ENCODE results near the gene YY1AP1. TPM values are rescaled to one million over a fixed set of nuclear protein-coding genes. Genes with fewer than 3 reads are reported as not detected.

The YY1AP1 gene, protein sequence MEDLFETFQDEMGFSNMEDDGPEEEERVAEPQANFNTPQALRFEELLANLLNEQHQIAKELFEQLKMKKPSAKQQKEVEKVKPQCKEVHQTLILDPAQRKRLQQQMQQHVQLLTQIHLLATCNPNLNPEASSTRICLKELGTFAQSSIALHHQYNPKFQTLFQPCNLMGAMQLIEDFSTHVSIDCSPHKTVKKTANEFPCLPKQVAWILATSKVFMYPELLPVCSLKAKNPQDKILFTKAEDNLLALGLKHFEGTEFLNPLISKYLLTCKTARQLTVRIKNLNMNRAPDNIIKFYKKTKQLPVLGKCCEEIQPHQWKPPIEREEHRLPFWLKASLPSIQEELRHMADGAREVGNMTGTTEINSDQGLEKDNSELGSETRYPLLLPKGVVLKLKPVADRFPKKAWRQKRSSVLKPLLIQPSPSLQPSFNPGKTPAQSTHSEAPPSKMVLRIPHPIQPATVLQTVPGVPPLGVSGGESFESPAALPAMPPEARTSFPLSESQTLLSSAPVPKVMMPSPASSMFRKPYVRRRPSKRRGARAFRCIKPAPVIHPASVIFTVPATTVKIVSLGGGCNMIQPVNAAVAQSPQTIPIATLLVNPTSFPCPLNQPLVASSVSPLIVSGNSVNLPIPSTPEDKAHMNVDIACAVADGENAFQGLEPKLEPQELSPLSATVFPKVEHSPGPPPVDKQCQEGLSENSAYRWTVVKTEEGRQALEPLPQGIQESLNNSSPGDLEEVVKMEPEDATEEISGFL
- total RNA-seq (10 to 100 TPM; 46.3 to 65.1 (median 57.4) TPM), polyA plus RNA-seq (10 to 100 TPM; 44.0 to 70.4 (median 57.8) TPM)
- long read RNA-seq, donor 1, partial matches to known transcripts = 0 of 5 reads
- long read RNA-seq, donor 1, other reads (novel, unspliced or antisense) = 0 of 5 reads
- long read RNA-seq, donor 2, partial matches to known transcripts = 0 of 4 reads
- long read RNA-seq, donor 2, other reads (novel, unspliced or antisense) = 0 of 4 reads
- long read RNA-seq, donor 3, partial matches to known transcripts = 0 of 5 reads
- long read RNA-seq, donor 3, other reads (novel, unspliced or antisense) = 0 of 5 reads
- long read RNA-seq, donor 4, partial matches to known transcripts = 3 of 17 reads
- long read RNA-seq, donor 4, other reads (novel, unspliced or antisense) = 4 of 17 reads
- long read RNA-seq, donor 5, transcript YY1AP1-210 (10 exons, 3,073 nt) = minor isoform, 5 of 108 reads
- long read RNA-seq, donor 5, transcript YY1AP1-205 (11 exons, 2,663 nt) = minor isoform, 26 of 108 reads
- long read RNA-seq, donor 5, transcript YY1AP1-212 (11 exons, 2,654 nt) = major isoform, 34 of 108 reads
- long read RNA-seq, donor 5, partial matches to known transcripts = 12 of 108 reads
- long read RNA-seq, donor 5, other reads (novel, unspliced or antisense) = 27 of 108 reads
- long read RNA-seq, donor 6, partial matches to known transcripts = 4 of 13 reads
- long read RNA-seq, donor 6, other reads (novel, unspliced or antisense) = 2 of 13 reads
- long read RNA-seq, donor 7, partial matches to known transcripts = 154 of 170 reads
- long read RNA-seq, donor 7, other reads (novel, unspliced or antisense) = 13 of 170 reads
- long read RNA-seq, donor 8, partial matches to known transcripts = 39 of 45 reads
- long read RNA-seq, donor 8, other reads (novel, unspliced or antisense) = 0 of 45 reads
- long read RNA-seq, donor 9, partial matches to known transcripts = 0 of 1 reads
- long read RNA-seq, donor 9, other reads (novel, unspliced or antisense) = 0 of 1 reads
- long read RNA-seq, donor 10, partial matches to known transcripts = 10 of 16 reads
- long read RNA-seq, donor 10, other reads (novel, unspliced or antisense) = 0 of 16 reads

DNA sequence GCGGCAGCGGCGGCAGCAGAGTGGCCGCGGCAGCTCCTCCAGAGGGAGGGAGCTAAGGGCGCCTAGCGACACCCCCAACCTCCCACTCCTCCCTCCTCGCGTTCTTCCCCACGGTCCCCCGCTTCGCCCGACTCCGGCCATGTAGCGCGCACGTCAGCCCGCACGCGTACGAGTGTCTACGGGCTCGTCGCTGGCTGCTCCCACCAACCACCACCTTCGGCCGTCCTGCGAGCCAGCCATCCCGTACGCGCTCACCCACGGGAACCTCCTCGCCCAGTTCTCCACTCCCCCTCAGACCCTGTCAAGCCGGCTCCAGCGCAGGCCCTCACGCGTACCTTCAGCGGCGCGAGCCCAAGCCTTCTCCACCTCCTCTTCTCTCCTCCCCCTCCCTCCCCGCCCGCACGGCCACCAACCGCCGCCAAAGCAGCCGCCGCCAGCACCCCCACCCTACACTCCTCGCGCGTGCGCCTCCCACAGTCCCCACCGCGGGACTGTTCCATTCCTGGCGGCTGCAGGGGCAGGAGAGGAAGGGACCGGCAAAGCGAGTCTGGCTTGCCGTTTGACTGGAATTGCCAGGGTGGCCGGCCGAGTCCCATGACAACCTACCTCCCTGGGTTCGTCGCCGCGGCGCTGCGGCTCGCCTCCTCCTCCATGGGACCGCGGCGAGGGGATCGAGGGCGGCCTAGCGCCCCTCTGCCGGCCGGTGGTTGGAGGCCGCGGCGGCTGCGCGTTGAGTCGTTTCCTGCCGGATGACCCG, at the start of gene YY1AP1:
Gene YY1AP1, minus strand, starts transcription at position 451 of the 757 bp plus-strand sequence. CDS start 8,338 bp downstream, outside the sequence.
- Histone ChIP-seq H3K9me3 (replicated peaks in 1 of 3) (no peaks in the 10 kb centered on the region), H3K27ac (peak within 1 kb of the TSS; percentile 91 to 99 (median 96)), H3K4me3 (peak within 1 kb of the TSS; percentile 85 to 96 (median 89)), H3K36me3 (replicated peaks in 1 of 2) (no peaks in the 10 kb centered on the region), H3K4me1 (replicated peaks in 1 of 2) (peaks cover 6 to 42% of the 10 kb centered on the region in 2 donors), H3K27me3 (no peaks in the 10 kb centered on the region)
- TF ChIP-seq, protein P1, sequence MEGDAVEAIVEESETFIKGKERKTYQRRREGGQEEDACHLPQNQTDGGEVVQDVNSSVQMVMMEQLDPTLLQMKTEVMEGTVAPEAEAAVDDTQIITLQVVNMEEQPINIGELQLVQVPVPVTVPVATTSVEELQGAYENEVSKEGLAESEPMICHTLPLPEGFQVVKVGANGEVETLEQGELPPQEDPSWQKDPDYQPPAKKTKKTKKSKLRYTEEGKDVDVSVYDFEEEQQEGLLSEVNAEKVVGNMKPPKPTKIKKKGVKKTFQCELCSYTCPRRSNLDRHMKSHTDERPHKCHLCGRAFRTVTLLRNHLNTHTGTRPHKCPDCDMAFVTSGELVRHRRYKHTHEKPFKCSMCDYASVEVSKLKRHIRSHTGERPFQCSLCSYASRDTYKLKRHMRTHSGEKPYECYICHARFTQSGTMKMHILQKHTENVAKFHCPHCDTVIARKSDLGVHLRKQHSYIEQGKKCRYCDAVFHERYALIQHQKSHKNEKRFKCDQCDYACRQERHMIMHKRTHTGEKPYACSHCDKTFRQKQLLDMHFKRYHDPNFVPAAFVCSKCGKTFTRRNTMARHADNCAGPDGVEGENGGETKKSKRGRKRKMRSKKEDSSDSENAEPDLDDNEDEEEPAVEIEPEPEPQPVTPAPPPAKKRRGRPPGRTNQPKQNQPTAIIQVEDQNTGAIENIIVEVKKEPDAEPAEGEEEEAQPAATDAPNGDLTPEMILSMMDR (IDR thresholded peaks at IDR 0.05) = peak in 3 of 6 experiments; percentile 32 to 40 (median 34)
- TF ChIP-seq POLR2A (IDR thresholded peaks at IDR 0.05) = peak; percentile 32 to 74
- WGBS, 4 donors = 0 to 1% (median 0%) methylated on average over 16 to 81 of the region's 81 CpGs
- intact Hi-C loops (cut with DNase I) = no loop called here
- peak; percentile 91 to 95 (median 93) for DNase-seq

DNA sequence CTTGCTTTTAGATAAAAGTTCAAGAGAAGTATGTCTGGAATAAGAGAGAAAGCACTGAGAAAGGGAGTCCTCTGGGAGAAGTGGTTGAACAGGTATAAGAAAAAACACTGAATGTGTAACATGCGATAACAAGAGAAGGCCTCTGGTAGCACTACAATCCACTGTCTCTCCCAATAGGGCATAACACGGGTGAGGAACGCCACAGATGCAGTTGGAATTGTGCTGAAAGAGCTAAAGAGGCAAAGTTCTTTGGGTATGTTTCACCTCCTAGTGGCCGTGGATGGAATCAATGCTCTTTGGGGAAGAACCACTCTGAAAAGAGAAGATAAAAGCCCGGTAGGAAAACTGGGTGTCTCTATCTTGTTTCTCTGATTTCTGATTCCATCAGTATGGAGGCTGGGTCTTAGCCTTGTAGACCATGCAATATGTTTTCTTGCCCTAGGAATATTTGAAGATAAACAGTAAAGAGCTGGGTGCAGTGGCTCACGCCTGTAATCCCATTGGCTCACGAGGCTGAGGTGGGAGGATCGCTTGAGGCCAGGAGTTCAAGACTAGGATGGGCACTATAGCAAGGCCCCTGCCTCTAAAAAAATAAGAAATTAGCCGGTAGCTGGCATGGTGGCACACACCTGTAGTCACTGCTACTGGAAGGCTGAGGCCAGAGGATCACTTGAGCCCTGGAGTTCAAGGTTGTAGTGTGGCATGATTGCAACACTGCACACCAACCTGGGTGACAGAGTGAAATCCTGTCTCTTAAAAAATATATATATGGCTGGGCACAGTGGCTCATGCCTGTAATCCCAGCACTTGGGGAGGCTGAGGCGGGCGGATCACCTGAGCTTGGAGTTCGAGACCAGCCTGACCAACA, 40.7 kb upstream of the YY1AP1 start:
- H3K9me3 ChIP-seq (replicated peaks in 1 of 3) = no peaks in the 10 kb centered on the region
- peaks cover 0 to 5% of the 10 kb centered on the region in 2 donors for H3K4me1 ChIP-seq (replicated peaks in 1 of 2)
- DNase-seq = peak; percentile 51 to 85 (median 71)
- no peak for TF ChIP-seq POLR2A (IDR thresholded peaks at IDR 0.05)
- TF ChIP-seq, protein P1 (IDR thresholded peaks at IDR 0.05) = peak; percentile 49 to 76 (median 64)
- peaks cover 0 to 37% of the 10 kb centered on the region in 2 donors for H3K36me3 ChIP-seq (replicated peaks in 1 of 2)
- H3K27me3 ChIP-seq = no peaks in the 10 kb centered on the region
- H3K27ac ChIP-seq = peak overlapping the region in 1 of 5 donors; percentile 9
- no peak overlapping the region for H3K4me3 ChIP-seq
- intact Hi-C loops (cut with DNase I) = no loop called here
- WGBS, 4 donors = 59 to 64% (median 61%) methylated on average over 12 of the region's 12 CpGs
